H9 (cell line): ENCODE data around the gene TIAM2. TPM values are rescaled to one million over a fixed set of nuclear protein-coding genes. Genes with fewer than 3 reads are reported as not detected.

ENCODE experiments used
- DNase-seq: peaks from one replicate; pipeline ENCODE4 v3.0.0-alpha.2; 2017
- H2AFZ ChIP-seq: one replicate; pipeline ENCODE4 v1.6.1; 2013; ENCODE audit warnings: mild to moderate bottlenecking, low read length, control low read depth, moderate library complexity
- H2AK5ac ChIP-seq: 2 replicates; pipeline ENCODE4 v1.6.1; 2013; ENCODE audit warnings: low read length, control low read depth, mixed read lengths; ENCODE audit not compliant: insufficient read length
- H2BK120ac ChIP-seq: one replicate; pipeline ENCODE4 v1.6.1; 2013; ENCODE audit warnings: low read depth, mild to moderate bottlenecking, low read length, control low read depth, inconsistent platforms; ENCODE audit not compliant: poor library complexity, severe bottlenecking
- H2BK12ac ChIP-seq: 2 replicates; pipeline ENCODE4 v1.6.1; 2013; ENCODE audit warnings: low read length, control low read depth, mixed read lengths, low read depth; ENCODE audit not compliant: insufficient read length
- H2BK15ac ChIP-seq: 2 replicates; pipeline ENCODE4 v1.6.1; 2013; ENCODE audit warnings: low read depth, low read length, control low read depth
- H2BK20ac ChIP-seq: one replicate; pipeline ENCODE4 v1.6.1; 2013; ENCODE audit warnings: low read depth, mild to moderate bottlenecking, low read length, control low read depth, inconsistent platforms; ENCODE audit not compliant: poor library complexity, severe bottlenecking
- H2BK5ac ChIP-seq: 2 replicates; pipeline ENCODE4 v1.6.1; 2013; ENCODE audit warnings: low read length, control low read depth, mixed read lengths; ENCODE audit not compliant: insufficient read length
- H3K14ac ChIP-seq: 2 replicates; pipeline ENCODE4 v1.6.1; 2013; ENCODE audit warnings: low read length, control low read depth; ENCODE audit not compliant: insufficient read depth
- H3K18ac ChIP-seq: 2 replicates; pipeline ENCODE4 v1.6.1; 2013; ENCODE audit warnings: low read depth, mild to moderate bottlenecking, mixed read lengths, low read length, control low read depth; ENCODE audit not compliant: insufficient read length
- H3K23ac ChIP-seq: 2 replicates; pipeline ENCODE4 v1.6.1; 2013; ENCODE audit warnings: low read length, control low read depth, mixed read lengths, low read depth; ENCODE audit not compliant: insufficient read length
- H3K23me2 ChIP-seq: 2 replicates; pipeline ENCODE4 v1.6.1; 2013; ENCODE audit warnings: low read depth, mild to moderate bottlenecking, mixed read lengths, low read length, control low read depth; ENCODE audit not compliant: insufficient read length, poor library complexity, severe bottlenecking
- H3K27ac ChIP-seq: 2 replicates; pipeline ENCODE4 v1.5.1; 2013; ENCODE audit warnings: low read length, control low read depth, mixed read lengths, low read depth; ENCODE audit not compliant: insufficient read length
- H3K27me3 ChIP-seq: 2 replicates; pipeline ENCODE4 v1.6.1; 2013; ENCODE audit warnings: low read length, control low read depth, inconsistent platforms; ENCODE audit not compliant: insufficient read depth
- H3K4ac ChIP-seq: 2 replicates; pipeline ENCODE4 v1.6.1; 2013; ENCODE audit warnings: low read depth, mild to moderate bottlenecking, control low read depth, inconsistent platforms, low read length, moderate library complexity
- H3K4me1 ChIP-seq: 2 replicates; pipeline ENCODE4 v1.6.1; 2013; ENCODE audit warnings: low read length, control low read depth, inconsistent platforms; ENCODE audit not compliant: insufficient read depth
- H3K4me2 ChIP-seq: 2 replicates; pipeline ENCODE4 v1.6.1; 2013; ENCODE audit warnings: low read length, control low read depth, mixed read lengths; ENCODE audit not compliant: insufficient read length, insufficient read depth
- H3K56ac ChIP-seq: 2 replicates; pipeline ENCODE4 v1.6.1; 2013; ENCODE audit warnings: low read depth, mild to moderate bottlenecking, mixed read lengths, low read length, control low read depth; ENCODE audit not compliant: insufficient read length
- H3K79me1 ChIP-seq: 2 replicates; pipeline ENCODE4 v1.6.1; 2013; ENCODE audit warnings: low read depth, mild to moderate bottlenecking, moderate library complexity, low read length, control low read depth, inconsistent platforms; ENCODE audit not compliant: insufficient read depth, poor library complexity, severe bottlenecking
- H3K79me2 ChIP-seq: 2 replicates; pipeline ENCODE4 v1.6.1; 2013; ENCODE audit warnings: low read length, control low read depth, inconsistent platforms; ENCODE audit not compliant: insufficient read depth
- H3K9ac ChIP-seq: 2 replicates; pipeline ENCODE4 v1.6.1; 2013; ENCODE audit warnings: low read length, control low read depth, mixed read lengths; ENCODE audit not compliant: insufficient read length; ENCODE audit errors: extremely low read depth
- H3K9me3 ChIP-seq: one replicate; pipeline ENCODE4 v1.6.1; 2013; ENCODE audit warnings: low read depth, low read length, inconsistent platforms; ENCODE audit not compliant: control insufficient read depth
- H3T11ph ChIP-seq: one replicate; pipeline ENCODE4 v1.6.1; 2013; ENCODE audit warnings: mild to moderate bottlenecking, low read length, control low read depth, inconsistent platforms
- H4K20me1 ChIP-seq: one replicate; pipeline ENCODE4 v1.6.1; 2013; ENCODE audit not compliant: control insufficient read depth, insufficient read length, insufficient read depth
- H4K5ac ChIP-seq: 2 replicates; pipeline ENCODE4 v1.6.1; 2013; ENCODE audit warnings: low read depth, mild to moderate bottlenecking, mixed read lengths, low read length, control low read depth; ENCODE audit not compliant: insufficient read length
- H4K8ac ChIP-seq: replicated peaks from 2 replicates; pipeline ENCODE4 v1.6.1; 2013; ENCODE audit warnings: low read length, control low read depth, mixed read lengths, low read depth; ENCODE audit not compliant: insufficient read length
- H4K91ac ChIP-seq: 2 replicates; pipeline ENCODE4 v1.6.1; 2013; ENCODE audit warnings: low read depth, mild to moderate bottlenecking, moderate library complexity, mixed read lengths, low read length, control low read depth; ENCODE audit not compliant: insufficient read length
- H3K27ac Mint-ChIP-seq, 3 experiments: 2 replicates in 2 of 3; 3 replicates in 1 of 3; pipeline ENCODE4 v1.8.0; 2020 to 2021; ENCODE audit warnings: mixed read lengths in 3 of 3, mild to moderate bottlenecking in 1 of 3, moderate library complexity in 1 of 3
- H3K27me3 Mint-ChIP-seq: 2 replicates; pipeline ENCODE4 v1.8.0; 2021; ENCODE audit warnings: low read depth, mild to moderate bottlenecking, moderate library complexity, mixed read lengths
- H3K36me3 Mint-ChIP-seq, 3 experiments: 2 replicates in 2 of 3; 3 replicates in 1 of 3; pipeline ENCODE4 v1.8.0; 2020 to 2021; ENCODE audit warnings: low read depth in 3 of 3, mixed read lengths in 3 of 3; ENCODE audit not compliant: insufficient read depth in 1 of 3
- H3K4me1 Mint-ChIP-seq, 2 experiments: 2 replicates each; pipeline ENCODE4 v1.8.0; 2020; ENCODE audit warnings: mixed read lengths in 2 of 2
- H3K4me3 Mint-ChIP-seq, 2 experiments: 2 replicates in 1 of 2; 3 replicates in 1 of 2; pipeline ENCODE4 v1.8.0; 2020 to 2021; ENCODE audit warnings: mild to moderate bottlenecking in 2 of 2, mixed read lengths in 2 of 2, moderate library complexity in 1 of 2
- H3K9me3 Mint-ChIP-seq, 2 experiments: 2 replicates in 1 of 2; 3 replicates in 1 of 2; pipeline ENCODE4 v1.8.0; 2020; ENCODE audit warnings: mild to moderate bottlenecking in 2 of 2, mixed read lengths in 2 of 2, moderate library complexity in 1 of 2
- CTCF ChIP-seq: fragments of 200-600 bp; sonication (generic); conservative IDR thresholded peaks from 3 replicates; pipeline ENCODE4 v1.8.0; 2021; ENCODE audit warnings: antibody characterized with exemption, mild to moderate bottlenecking
- WGBS: extraction: QIAGEN DNeasy Blood & Tissue Kit; methylation state at CpG from one replicate; pipeline ENCODE4 v1.1.7; 2013; ENCODE audit warnings: missing lambda C conversion rate, low lambda C conversion rate, mixed read lengths; ENCODE audit not compliant: insufficient read length; ENCODE audit errors: extremely low coverage; 5-methylcytosine and 5-hydroxymethylcytosine counted together
- total RNA-seq: library from RNA; stranded (reverse); gene quantifications from 2 replicates; pipeline ENCODE4 v1.2.1, GENCODE V29; 2021

The TIAM2 gene
- total RNA-seq, 1 experiment from 2014 or later, result 6.3 TPM

- Histone ChIP-seq H2BK12ac (no peak overlapping the region), H4K20me1 (no peaks in the 10 kb centered on the region), H3K23me2 (no peaks in the 10 kb centered on the region), H3K14ac (no peak overlapping the region), H4K8ac (no peak overlapping the region), H2BK15ac (no peak overlapping the region), H4K5ac (no peak overlapping the region), H3T11ph (no peak overlapping the region), H2AK5ac (no peak overlapping the region), H3K4me2 (no peak overlapping the region), H3K4ac (no peak overlapping the region), H2BK20ac (no peak overlapping the region), H3K79me1 (no peaks in the 10 kb centered on the region), H2AFZ (no peak overlapping the region), H3K27ac (no peak overlapping the region), H3K4me1 (no peaks in the 10 kb centered on the region), H3K56ac (no peak overlapping the region), H3K18ac (no peak overlapping the region), H4K91ac (no peak overlapping the region), H3K79me2 (no peaks in the 10 kb centered on the region), H3K27me3 (no peaks in the 10 kb centered on the region), H2BK120ac (no peak overlapping the region), H3K23ac (no peak overlapping the region), H3K9ac (no peak overlapping the region), H3K9me3 (no peaks in the 10 kb centered on the region), H2BK5ac (no peak overlapping the region)
- H3K27ac Mint-ChIP-seq, result peak overlapping the region in 2 of 3 experiments; percentile 35 to 50; a peak in 3 of 7 replicates
- TF ChIP-seq CTCF, result no peak
- peaks cover 3 to 6% of the 10 kb centered on the region in 2 experiments; a peak in 3 of 4 replicates for H3K4me1 Mint-ChIP-seq
- H3K27me3 Mint-ChIP-seq, result no peaks in the 10 kb centered on the region
- DNase-seq, result no peak
- no peak overlapping the region for H3K4me3 Mint-ChIP-seq
- H3K9me3 Mint-ChIP-seq, result no peaks in the 10 kb centered on the region
- no CpG with 5 or more reads among the region's 7 CpGs for WGBS
- 0 out of 7 replicates have a peak, but pooled peaks cover 0 to 2% (median 0%) of the 10 kb centered on the region in 3 experiments for H3K36me3 Mint-ChIP-seq
These were observed 36.6 kb upstream of the TIAM2 start for GRCh38 chr6:154958469-154958868.
